Activated CD8-positive, alpha-beta T cell treated with anti-CD3 and anti-CD28 coated beads, Interleukin-2, amount 10 ng/mL, durations not matched to agents 7 days and 5 days (primary cell): Measurements from ENCODE around the gene PARD3. TPM values are rescaled to one million over a fixed set of nuclear protein-coding genes. Genes with fewer than 3 reads are reported as not detected.
"Not testable (repeated sequence)": the region's sequence is repeated elsewhere in the genome, so short reads cannot be mapped to it uniquely, and the experiment has no call there.

Source experiments
- ATAC-seq: fragments of 150-1000 bp; cut with Tn5 transposase; one replicate; pipeline ENCODE4 v1.10.0; 2021; ENCODE audit warnings: moderate library complexity
- CTCF ChIA-PET: fragments of 350-600 bp; sonication (Branson Sonifier 250); formaldehyde crosslinking; loops from one replicate; lab custom pipeline; 2021; ENCODE audit warnings: antibody characterized with exemption; lab: Charles Lee
- POLR2A ChIA-PET: fragments of 350-600 bp; sonication (Branson Sonifier 250); formaldehyde crosslinking; loops from one replicate; lab custom pipeline; 2021; ENCODE audit warnings: antibody characterized with exemption; lab: Charles Lee
- DNase-seq: peaks from one replicate; pipeline ENCODE4 v3.0.0-alpha.2; 2020
- H3K27ac Mint-ChIP-seq: one replicate; pipeline ENCODE4 v1.8.0; 2021; ENCODE audit warnings: mild to moderate bottlenecking, mixed read lengths
- H3K27me3 Mint-ChIP-seq: one replicate; pipeline ENCODE4 v1.8.0; 2021; ENCODE audit warnings: low read depth, mixed read lengths
- H3K36me3 Mint-ChIP-seq: one replicate; pipeline ENCODE4 v1.8.0; 2021; ENCODE audit warnings: low read depth, mixed read lengths
- H3K4me1 Mint-ChIP-seq: one replicate; pipeline ENCODE4 v1.8.0; 2021; ENCODE audit warnings: low read depth, mixed read lengths
- H3K4me3 Mint-ChIP-seq: one replicate; pipeline ENCODE4 v1.8.0; 2021; ENCODE audit warnings: mild to moderate bottlenecking, mixed read lengths
- H3K9me3 Mint-ChIP-seq: one replicate; pipeline ENCODE4 v1.8.0; 2022; ENCODE audit warnings: mixed read lengths; ENCODE audit not compliant: insufficient read depth
- total RNA-seq, 2 experiments: library from RNA; stranded (reverse); gene quantifications; one replicate each; pipeline ENCODE4 v1.2.3, GENCODE V29; 2021

The PARD3 gene
- total RNA-seq, 2 experiments from 2014 or later: 0.63 to 0.68 TPM

DNA sequence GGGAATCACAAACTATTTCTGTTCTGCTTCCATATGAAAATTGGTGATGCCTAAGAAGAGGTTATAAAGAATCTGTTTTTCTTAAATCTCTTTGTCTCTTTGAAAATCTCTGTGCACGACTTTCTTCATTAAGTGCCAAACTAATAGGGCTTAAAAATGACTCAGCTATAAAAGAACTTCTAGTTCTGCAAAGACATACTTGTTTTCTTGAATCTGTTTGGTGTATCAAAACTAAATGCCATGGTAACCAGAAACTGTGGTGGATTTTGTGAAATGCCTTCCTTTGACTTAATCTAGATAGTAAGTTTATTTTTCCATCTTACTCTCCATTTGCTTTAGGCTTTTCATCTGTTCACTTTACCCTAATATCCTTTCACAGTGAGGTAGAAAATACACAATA lies 417.8 kb downstream of the PARD3 start:
- no peaks in the 10 kb centered on the region for H3K4me1 Mint-ChIP-seq
- CTCF ChIA-PET: no interaction called here

DNA sequence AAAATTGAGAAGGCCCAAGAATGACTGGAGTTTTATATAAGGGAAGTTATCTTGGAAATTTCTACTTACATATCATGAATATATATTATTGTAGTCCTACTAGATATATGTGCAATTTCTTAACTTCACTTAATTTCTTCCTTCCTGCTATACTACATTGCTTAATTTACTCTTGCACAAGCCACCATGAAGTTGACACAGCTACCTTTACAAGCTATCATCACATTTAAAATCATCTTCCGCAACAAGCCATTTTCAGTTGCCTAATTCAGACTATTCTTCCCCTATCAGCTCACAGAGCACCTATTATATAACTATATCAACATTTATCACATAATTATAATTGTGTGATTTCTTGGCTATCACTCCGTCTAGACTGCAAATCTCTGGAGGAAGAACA lies 418.4 kb downstream of the PARD3 start:
- Mint-ChIP-seq H3K4me1 (no peaks in the 10 kb centered on the region), H3K4me3 (no peak overlapping the region), H3K27me3 (no peaks in the 10 kb centered on the region), H3K9me3 (no peaks in the 10 kb centered on the region), H3K36me3 (no peaks in the 10 kb centered on the region), H3K27ac (no peak overlapping the region)
- ATAC-seq: no peak
- POLR2A ChIA-PET: no interaction called here
- DNase-seq: no peak
- CTCF ChIA-PET: no interaction called here

More for the DNA sequence above, 417.8 kb downstream of the PARD3 start:
- no peak for ATAC-seq
- no peak overlapping the region for H3K4me3 Mint-ChIP-seq
- H3K36me3 Mint-ChIP-seq: no peaks in the 10 kb centered on the region
- POLR2A ChIA-PET: no interaction called here
- DNase-seq: no peak
- no peaks in the 10 kb centered on the region for H3K9me3 Mint-ChIP-seq
- H3K27ac Mint-ChIP-seq: no peak overlapping the region
- H3K27me3 Mint-ChIP-seq: no peaks in the 10 kb centered on the region

DNA sequence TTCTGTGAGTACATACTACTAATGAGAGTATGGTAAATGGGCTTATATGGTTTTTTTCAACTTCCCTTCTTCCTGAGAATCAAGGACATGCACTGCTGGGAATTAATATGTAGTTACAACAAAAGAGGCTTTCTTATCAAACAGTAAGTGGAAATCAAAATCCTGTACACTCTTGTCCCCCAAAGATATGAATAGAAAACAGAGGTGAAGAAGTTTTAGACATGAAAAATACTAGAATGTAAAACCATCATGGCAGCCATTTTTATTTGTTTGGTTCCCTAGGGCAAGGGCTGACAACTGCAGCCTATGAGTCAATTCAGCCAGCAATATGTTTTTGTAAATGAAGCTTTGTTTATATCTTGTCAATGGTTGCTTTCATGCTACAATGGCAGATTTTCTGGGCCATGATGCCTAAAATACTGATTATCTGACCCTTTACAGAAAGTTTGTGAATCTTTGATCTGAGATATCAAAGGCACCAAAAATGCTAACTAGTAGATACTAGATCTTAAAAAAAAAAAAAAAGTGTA lies 422.4 kb downstream of the PARD3 start:
- no peak overlapping the region for H3K4me3 Mint-ChIP-seq
- H3K36me3 Mint-ChIP-seq: no peaks in the 10 kb centered on the region
- DNase-seq: no peak
- ATAC-seq: no peak
- H3K27me3 Mint-ChIP-seq: no peaks in the 10 kb centered on the region
- ChIA-PET CTCF (no interaction called here), POLR2A (no interaction called here)
- H3K9me3 Mint-ChIP-seq: no peaks in the 10 kb centered on the region
- no peak overlapping the region for H3K27ac Mint-ChIP-seq
- no peaks in the 10 kb centered on the region for H3K4me1 Mint-ChIP-seq

DNA sequence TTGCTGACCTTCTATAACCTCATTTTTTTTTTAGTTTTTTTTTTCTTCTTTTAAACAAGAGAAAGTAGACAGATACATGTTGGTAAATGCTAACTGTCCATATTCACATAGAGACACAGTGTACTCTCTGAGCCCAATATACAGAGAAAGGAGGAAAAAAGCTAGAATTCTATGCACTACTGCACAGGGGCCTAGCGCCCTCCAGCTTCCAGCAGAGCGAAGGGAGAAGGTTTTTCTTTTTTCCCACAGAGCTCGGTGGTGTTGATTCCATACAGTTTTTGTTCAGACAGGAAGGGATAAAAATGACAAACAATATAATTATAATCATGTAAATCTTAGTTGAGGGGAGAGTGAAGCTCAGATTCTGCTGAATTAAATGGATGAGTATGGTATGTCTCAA lies 423.9 kb downstream of the PARD3 start:
- H3K36me3 Mint-ChIP-seq, DNase-seq, H3K9me3 Mint-ChIP-seq, POLR2A ChIA-PET, H3K27ac Mint-ChIP-seq, ATAC-seq, H3K4me1 Mint-ChIP-seq, H3K27me3 Mint-ChIP-seq, CTCF ChIA-PET, H3K4me3 Mint-ChIP-seq: not testable (repeated sequence)

DNA sequence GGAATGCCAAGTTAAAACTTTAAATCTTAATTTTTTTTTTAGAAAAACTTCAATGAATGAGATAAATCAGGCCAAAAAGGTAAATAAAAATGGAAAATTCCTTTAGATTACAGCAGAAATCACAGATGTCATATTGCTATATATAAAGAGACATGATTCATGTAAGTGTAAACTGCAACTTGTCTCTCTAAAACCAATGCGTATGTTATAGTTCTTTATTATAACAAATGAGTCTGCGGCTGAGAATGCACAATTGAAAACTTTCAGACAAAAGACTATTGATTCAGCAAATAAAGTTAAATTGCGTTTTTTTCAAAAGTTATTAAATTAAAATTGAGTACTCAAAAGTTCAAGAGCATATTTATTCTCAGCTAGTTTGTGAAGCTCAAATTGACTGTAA lies 425.3 kb downstream of the PARD3 start:
- no peak overlapping the region for H3K27ac Mint-ChIP-seq
- no peaks in the 10 kb centered on the region for H3K9me3 Mint-ChIP-seq
- ATAC-seq (no peak), DNase-seq (no peak)
- H3K4me3 Mint-ChIP-seq: no peak overlapping the region
- no peaks in the 10 kb centered on the region for H3K36me3 Mint-ChIP-seq
- H3K4me1 Mint-ChIP-seq: no peaks in the 10 kb centered on the region
- POLR2A ChIA-PET: no interaction called here
- CTCF ChIA-PET: no interaction called here
- no peaks in the 10 kb centered on the region for H3K27me3 Mint-ChIP-seq

DNA sequence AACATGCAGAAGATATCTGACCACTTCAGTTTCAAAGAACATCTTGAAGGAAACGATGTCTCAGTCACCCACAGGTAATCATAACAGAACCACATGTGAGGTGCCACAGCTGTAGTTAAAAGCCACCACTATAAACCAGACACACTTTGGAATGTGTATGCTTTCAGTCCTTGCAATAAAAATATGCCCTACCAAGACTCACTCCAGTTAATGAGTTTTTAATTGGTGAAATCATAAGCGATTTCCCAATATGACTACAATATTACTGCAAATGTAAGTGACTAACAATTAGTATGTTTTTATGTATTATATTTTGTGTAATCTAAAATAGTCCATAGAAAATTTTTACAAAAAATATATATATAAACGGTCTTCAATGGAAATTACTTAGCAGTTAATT lies 428.2 kb downstream of the PARD3 start:
- H3K9me3 Mint-ChIP-seq: no peaks in the 10 kb centered on the region
- H3K27me3 Mint-ChIP-seq: no peaks in the 10 kb centered on the region
- no peak overlapping the region for H3K4me3 Mint-ChIP-seq
- no peaks in the 10 kb centered on the region for H3K4me1 Mint-ChIP-seq
- CTCF ChIA-PET: no interaction called here
- ATAC-seq (no peak), DNase-seq (no peak)
- H3K36me3 Mint-ChIP-seq: no peaks in the 10 kb centered on the region
- no peak overlapping the region for H3K27ac Mint-ChIP-seq
- POLR2A ChIA-PET: no interaction called here

DNA sequence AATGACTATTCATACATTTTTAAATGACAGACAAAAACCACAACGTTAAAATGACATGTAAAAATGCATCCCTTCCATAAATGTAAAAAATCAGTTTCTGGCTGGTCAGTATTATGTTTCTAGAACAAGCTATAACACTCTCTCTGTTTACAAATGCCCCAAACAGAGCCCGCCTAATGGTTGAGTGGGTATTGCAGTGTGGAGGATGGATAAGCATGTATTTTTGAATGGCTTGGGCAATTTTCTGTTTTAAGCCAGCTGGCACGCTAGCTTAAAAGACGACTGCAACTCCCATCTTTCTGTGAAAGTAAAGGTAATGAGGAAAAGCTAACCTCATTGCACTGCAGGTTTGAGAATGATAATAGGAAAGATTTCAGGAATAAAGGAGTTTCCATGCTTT lies 430.7 kb downstream of the PARD3 start:
- Mint-ChIP-seq H3K27ac (no peak overlapping the region), H3K4me3 (no peak overlapping the region), H3K27me3 (no peaks in the 10 kb centered on the region), H3K4me1 (no peaks in the 10 kb centered on the region), H3K9me3 (no peaks in the 10 kb centered on the region), H3K36me3 (no peaks in the 10 kb centered on the region)
- ChIA-PET CTCF (no interaction called here), POLR2A (no interaction called here)
- DNase-seq (no peak), ATAC-seq (no peak)

DNA sequence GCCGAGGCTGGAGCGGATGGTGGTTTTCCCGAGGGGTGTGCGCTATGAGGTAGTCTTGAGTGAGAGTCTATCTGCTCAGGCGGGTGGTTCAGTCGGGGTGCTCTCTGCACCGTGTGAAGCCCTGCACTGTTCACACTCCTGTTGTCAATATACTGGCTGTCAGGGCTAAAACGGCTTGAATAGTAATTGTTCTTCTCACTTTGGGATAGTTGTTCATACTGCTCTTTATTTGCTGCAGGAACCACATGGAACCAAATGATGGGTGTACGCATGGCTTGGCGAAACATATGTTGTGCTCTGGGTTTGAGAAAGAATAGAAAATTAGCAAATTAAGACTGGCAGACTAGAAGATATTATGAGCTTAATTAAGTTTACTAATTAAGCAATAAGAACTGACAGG lies 432.5 kb downstream of the PARD3 start:
- Mint-ChIP-seq H3K4me1 (no peaks in the 10 kb centered on the region), H3K4me3 (no peak overlapping the region), H3K36me3 (no peaks in the 10 kb centered on the region), H3K27me3 (no peaks in the 10 kb centered on the region), H3K27ac (no peak overlapping the region), H3K9me3 (no peaks in the 10 kb centered on the region)
- no peak for ATAC-seq
- CTCF ChIA-PET: no interaction called here
- DNase-seq: no peak
- POLR2A ChIA-PET: no interaction called here

DNA sequence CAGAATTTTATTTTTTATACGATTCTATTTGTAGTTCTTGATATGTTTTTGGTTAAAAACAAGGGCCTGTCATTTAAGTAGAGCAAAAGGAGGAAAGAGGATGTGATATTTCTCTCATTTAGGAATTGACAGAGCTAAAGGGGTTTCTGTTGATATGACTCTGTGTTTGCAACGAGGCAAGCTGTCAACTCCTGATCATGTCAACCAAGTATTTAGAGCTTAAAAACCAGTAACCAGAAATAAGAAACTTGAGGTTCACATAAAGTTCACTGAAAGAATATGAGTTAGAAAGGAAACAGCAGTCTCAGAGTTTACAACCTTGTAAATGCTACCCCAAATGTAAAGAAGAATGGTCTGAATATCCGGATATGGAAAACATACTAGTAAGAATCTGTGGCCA lies 434.2 kb downstream of the PARD3 start:
- H3K4me3 Mint-ChIP-seq: no peak overlapping the region
- DNase-seq (no peak), ATAC-seq (no peak)
- peaks cover under 1% of the 10 kb centered on the region for H3K4me1 Mint-ChIP-seq
- POLR2A ChIA-PET: no interaction called here
- no peaks in the 10 kb centered on the region for H3K27me3 Mint-ChIP-seq
- H3K36me3 Mint-ChIP-seq: no peaks in the 10 kb centered on the region
- CTCF ChIA-PET: no interaction called here
- H3K27ac Mint-ChIP-seq: no peak overlapping the region
- no peaks in the 10 kb centered on the region for H3K9me3 Mint-ChIP-seq

DNA sequence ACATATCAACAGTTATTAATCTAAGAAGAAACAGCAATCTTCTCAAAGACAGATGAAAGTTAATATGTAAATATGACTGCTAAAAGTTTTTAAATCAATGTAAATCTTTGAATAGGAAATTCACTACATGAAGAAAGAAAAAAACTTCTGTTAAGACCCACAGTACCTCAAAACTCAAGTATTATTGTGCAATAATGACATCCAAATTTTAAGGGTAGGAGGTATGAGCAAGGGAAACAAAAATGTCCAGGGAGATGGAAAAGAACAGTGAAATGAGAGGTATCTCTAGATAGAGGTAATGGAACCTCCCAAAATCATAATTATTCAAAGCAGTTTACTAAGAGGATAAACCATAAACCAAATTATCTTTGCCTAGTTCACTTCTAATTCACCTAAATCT lies 436.8 kb downstream of the PARD3 start:
- Mint-ChIP-seq H3K36me3 (no peaks in the 10 kb centered on the region), H3K4me1 (peaks cover 11% of the 10 kb centered on the region), H3K27me3 (no peaks in the 10 kb centered on the region), H3K4me3 (no peak overlapping the region), H3K27ac (no peak overlapping the region), H3K9me3 (no peaks in the 10 kb centered on the region)
- ATAC-seq (no peak), DNase-seq (no peak)
- ChIA-PET POLR2A (no interaction called here), CTCF (no interaction called here)

DNA sequence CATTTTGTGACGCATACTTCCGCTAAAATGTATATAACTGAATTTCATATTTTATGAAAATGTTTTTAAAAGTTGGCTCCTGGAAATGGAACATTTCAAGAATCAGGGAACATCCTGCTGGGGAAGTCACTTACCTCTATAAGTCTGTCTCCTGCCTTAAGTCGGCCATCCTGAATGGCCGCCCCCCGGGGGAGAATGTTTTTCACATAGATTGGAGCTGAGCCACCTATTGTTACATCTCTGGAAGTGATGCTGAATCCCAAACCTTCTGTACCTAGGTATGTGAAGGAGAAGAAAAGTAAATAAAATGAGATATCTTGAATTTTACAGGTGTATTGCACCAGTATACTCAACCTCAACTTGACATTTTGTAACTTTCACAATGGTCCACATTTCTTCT lies 437.3 kb downstream of the PARD3 start:
- Mint-ChIP-seq H3K4me1 (peaks cover 11% of the 10 kb centered on the region), H3K27me3 (no peaks in the 10 kb centered on the region), H3K27ac (no peak overlapping the region), H3K9me3 (no peaks in the 10 kb centered on the region), H3K36me3 (no peaks in the 10 kb centered on the region), H3K4me3 (no peak overlapping the region)
- CTCF ChIA-PET: no interaction called here
- DNase-seq (no peak), ATAC-seq (no peak)
- POLR2A ChIA-PET: no interaction called here

DNA sequence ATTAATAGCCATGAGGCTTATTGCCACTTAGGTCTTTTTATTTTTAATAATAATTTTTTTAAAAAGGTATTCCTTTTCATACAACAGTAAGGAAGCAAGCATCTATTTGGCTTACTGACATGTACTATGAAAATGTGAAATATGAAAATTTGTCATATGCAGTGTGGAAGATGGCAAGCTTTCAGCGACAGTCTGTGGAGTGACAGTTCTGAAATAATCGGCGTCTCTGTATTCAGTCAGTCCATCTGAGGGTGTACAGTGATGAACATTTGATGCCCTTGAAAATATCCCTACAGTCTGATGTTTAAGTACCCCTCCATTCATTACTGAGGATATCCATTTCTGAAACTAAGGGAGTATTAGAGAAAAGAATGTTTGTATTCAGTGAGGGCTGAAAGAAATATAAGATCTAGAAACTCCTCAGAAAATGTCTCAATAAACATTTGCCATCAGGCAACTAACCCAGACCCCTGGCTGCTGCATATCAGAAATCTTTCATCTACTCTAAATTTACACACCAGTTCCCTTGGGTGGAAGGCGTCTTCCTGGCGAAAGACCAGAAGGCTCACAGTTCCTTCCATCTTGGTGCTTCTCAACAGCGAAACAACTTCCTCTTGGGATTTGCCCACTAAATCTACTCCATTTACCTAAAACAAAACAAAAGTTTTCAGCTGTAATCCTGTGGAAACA lies 440.6 kb downstream of the PARD3 start:
- H3K27ac Mint-ChIP-seq: peak overlapping the region; percentile 9

DNA sequence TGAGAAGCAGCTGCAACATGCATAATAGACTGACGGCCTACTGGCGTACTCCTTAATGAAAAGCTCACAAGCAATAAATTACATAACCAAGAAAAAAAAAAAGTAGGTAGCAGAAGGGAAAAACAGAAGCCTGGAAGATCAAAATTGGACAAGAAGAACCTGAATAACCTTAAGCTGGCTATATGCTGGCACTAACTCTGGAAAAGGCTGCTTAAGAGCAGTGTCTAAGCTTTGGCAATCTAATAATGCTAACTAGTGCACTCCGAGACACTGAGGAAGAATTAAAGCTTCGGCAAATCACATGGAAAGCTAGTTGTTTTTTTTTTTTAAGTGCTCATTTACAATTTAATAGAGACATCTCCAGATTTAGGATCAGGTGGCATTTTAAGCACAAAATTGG lies 441.9 kb downstream of the PARD3 start:
- no peaks in the 10 kb centered on the region for H3K36me3 Mint-ChIP-seq
- H3K27me3 Mint-ChIP-seq: no peaks in the 10 kb centered on the region
- DNase-seq: no peak
- peaks cover 11% of the 10 kb centered on the region for H3K4me1 Mint-ChIP-seq
- no peak for ATAC-seq
- ChIA-PET POLR2A (no interaction called here), CTCF (interaction anchor here (0.6 kb wide), 1 partner anchor 29 kb away, joined by 3 read pairs; no protein-coding TSS in a partner anchor)
- no peak overlapping the region for H3K4me3 Mint-ChIP-seq
- H3K9me3 Mint-ChIP-seq: no peaks in the 10 kb centered on the region
- no peak overlapping the region for H3K27ac Mint-ChIP-seq

More for the DNA sequence above, 440.6 kb downstream of the PARD3 start:
- ATAC-seq (no peak), DNase-seq (no peak)
- H3K4me1 Mint-ChIP-seq: peaks cover 11% of the 10 kb centered on the region
- CTCF ChIA-PET: no interaction called here
- peak overlapping the region; percentile 1 for H3K4me3 Mint-ChIP-seq
- no peaks in the 10 kb centered on the region for H3K27me3 Mint-ChIP-seq
- no peaks in the 10 kb centered on the region for H3K36me3 Mint-ChIP-seq
- POLR2A ChIA-PET: no interaction called here
- no peaks in the 10 kb centered on the region for H3K9me3 Mint-ChIP-seq
